Neural progenitor cell (in vitro differentiated cells): ENCODE results near the gene KIFBP. TPM values are rescaled to one million over a fixed set of nuclear protein-coding genes. Genes with fewer than 3 reads are reported as not detected.
"Not testable (repeated sequence)": the region's sequence is repeated elsewhere in the genome, so short reads cannot be mapped to it uniquely, and the experiment has no call there.

Source experiments
- DNase-seq: peaks from one replicate; pipeline ENCODE4 v3.0.0-alpha.2; 2016; ENCODE audit warnings: low spot score
- H2AFZ ChIP-seq: fragments of 200-600 bp; sonication (generic); replicated peaks from 2 replicates; pipeline ENCODE4 v1.6.1; 2016; ENCODE audit warnings: antibody characterized with exemption
- H3F3A ChIP-seq: fragments of 200-600 bp; sonication (generic); 2 replicates; pipeline ENCODE4 v1.6.1; 2016; ENCODE audit warnings: antibody characterized with exemption, low read depth
- H3K27ac ChIP-seq: fragments of 200-600 bp; sonication (generic); 2 replicates; pipeline ENCODE4 v1.5.1; 2016; ENCODE audit warnings: mild to moderate bottlenecking
- H3K27me3 ChIP-seq: fragments of 200-600 bp; sonication (generic); 2 replicates; pipeline ENCODE4 v1.6.1; 2016; ENCODE audit warnings: mild to moderate bottlenecking, moderate library complexity
- H3K36me3 ChIP-seq: fragments of 200-600 bp; sonication (generic); 2 replicates; pipeline ENCODE4 v1.5.1; 2016
- H3K4me1 ChIP-seq: fragments of 200-600 bp; sonication (generic); 2 replicates; pipeline ENCODE4 v1.6.1; 2016; ENCODE audit warnings: mixed run types
- H3K4me2 ChIP-seq: fragments of 200-600 bp; sonication (generic); 2 replicates; pipeline ENCODE4 v1.6.1; 2016
- H3K4me3 ChIP-seq: fragments of 200-600 bp; sonication (generic); 2 replicates; pipeline ENCODE4 v1.5.1; 2016
- H3K79me2 ChIP-seq: fragments of 200-600 bp; sonication (generic); 2 replicates; pipeline ENCODE4 v1.6.1; 2016; ENCODE audit warnings: low read depth
- H3K9ac ChIP-seq: fragments of 200-600 bp; sonication (generic); 2 replicates; pipeline ENCODE4 v1.6.1; 2016
- H3K9me3 ChIP-seq: fragments of 200-600 bp; sonication (generic); 2 replicates; pipeline ENCODE4 v1.5.1; 2016; ENCODE audit warnings: low read depth
- H4K20me1 ChIP-seq: fragments of 200-600 bp; sonication (generic); 2 replicates; pipeline ENCODE4 v1.6.1; 2016; ENCODE audit warnings: low read depth
- H3K27ac Mint-ChIP-seq: 3 replicates; pipeline ENCODE4 v1.8.0; 2021; ENCODE audit warnings: mixed read lengths
- H3K27me3 Mint-ChIP-seq: 2 replicates; pipeline ENCODE4 v1.8.0; 2022; ENCODE audit warnings: low read depth, mild to moderate bottlenecking, inconsistent platforms, moderate library complexity, mixed read lengths; ENCODE audit not compliant: insufficient read depth
- H3K36me3 Mint-ChIP-seq: 3 replicates; pipeline ENCODE4 v1.8.0; 2021; ENCODE audit warnings: mixed read lengths
- H3K4me1 Mint-ChIP-seq: 3 replicates; pipeline ENCODE4 v1.8.0; 2021; ENCODE audit warnings: mixed read lengths
- H3K4me3 Mint-ChIP-seq: 3 replicates; pipeline ENCODE4 v1.8.0; 2021; ENCODE audit warnings: mild to moderate bottlenecking, moderate library complexity, mixed read lengths
- H3K9me3 Mint-ChIP-seq: 3 replicates; pipeline ENCODE4 v1.8.0; 2020; ENCODE audit warnings: mixed read lengths
- EZH2 ChIP-seq: fragments of 200-600 bp; sonication (generic); IDR thresholded peaks from 2 replicates; pipeline ENCODE4 v1.6.1; 2017; ENCODE audit warnings: antibody characterized with exemption, mild to moderate bottlenecking, moderate library complexity
- EZH2phosphoT487 ChIP-seq: fragments of 200-600 bp; sonication (generic); IDR thresholded peaks from 2 replicates; pipeline ENCODE4 v1.6.1; 2017; ENCODE audit warnings: antibody characterized with exemption
- total RNA-seq: library from RNA; depleted of rRNA; stranded (reverse); fragments of >200 nt; gene quantifications from 2 replicates; pipeline ENCODE4 v1.2.3, GENCODE V29; 2015; ENCODE audit warnings: low replicate concordance
- TF ChIP-seq, protein P1 (sequence below): fragments of 200-600 bp; sonication (generic); IDR thresholded peaks from 2 replicates; pipeline ENCODE4 v1.5.1; 2017; ENCODE audit warnings: antibody characterized with exemption, mild to moderate bottlenecking

Gene KIFBP
- total RNA-seq, 1 donor from 2014 or later = 44.9 TPM

DNA sequence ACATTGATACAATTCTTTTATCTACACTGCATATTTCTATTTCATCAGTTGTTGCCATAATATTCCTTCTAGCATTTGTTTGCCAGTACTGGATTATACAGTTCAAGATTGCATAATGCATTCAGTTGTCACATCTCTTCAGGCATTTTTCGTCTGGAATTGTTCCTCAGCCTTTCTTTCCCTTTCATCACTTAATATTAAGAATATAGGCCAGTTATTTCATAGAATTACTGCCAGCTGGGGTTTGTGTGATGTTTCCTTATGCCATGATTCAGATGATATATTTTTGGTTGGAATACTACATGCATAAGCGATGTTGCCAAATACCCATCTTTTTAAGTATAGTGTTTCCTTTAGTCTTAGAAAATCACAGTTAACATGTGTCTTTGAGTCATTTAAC is 20.8 kb downstream of the KIFBP start:
- Histone ChIP-seq H3K27ac (no peak overlapping the region), H3K4me1 (no peaks in the 10 kb centered on the region), H3K4me3 (no peak overlapping the region), H3K9ac (no peak overlapping the region), H3K4me2 (no peak overlapping the region), H3K79me2 (no peaks in the 10 kb centered on the region), H3K36me3 (peaks cover 21% of the 10 kb centered on the region), H2AFZ (no peak overlapping the region), H3K27me3 (no peaks in the 10 kb centered on the region), H3K9me3 (no peaks in the 10 kb centered on the region), H3F3A (peaks cover 5% of the 10 kb centered on the region), H4K20me1 (no peaks in the 10 kb centered on the region)
- Mint-ChIP-seq H3K4me3 (no peak overlapping the region), H3K9me3 (no peaks in the 10 kb centered on the region), H3K36me3 (peaks cover 11% of the 10 kb centered on the region), H3K4me1 (no peaks in the 10 kb centered on the region), H3K27ac (no peak overlapping the region), H3K27me3 (no peaks in the 10 kb centered on the region)
- TF ChIP-seq EZH2 (no peak), EZH2phosphoT487 (no peak)
- TF ChIP-seq, protein P1, sequence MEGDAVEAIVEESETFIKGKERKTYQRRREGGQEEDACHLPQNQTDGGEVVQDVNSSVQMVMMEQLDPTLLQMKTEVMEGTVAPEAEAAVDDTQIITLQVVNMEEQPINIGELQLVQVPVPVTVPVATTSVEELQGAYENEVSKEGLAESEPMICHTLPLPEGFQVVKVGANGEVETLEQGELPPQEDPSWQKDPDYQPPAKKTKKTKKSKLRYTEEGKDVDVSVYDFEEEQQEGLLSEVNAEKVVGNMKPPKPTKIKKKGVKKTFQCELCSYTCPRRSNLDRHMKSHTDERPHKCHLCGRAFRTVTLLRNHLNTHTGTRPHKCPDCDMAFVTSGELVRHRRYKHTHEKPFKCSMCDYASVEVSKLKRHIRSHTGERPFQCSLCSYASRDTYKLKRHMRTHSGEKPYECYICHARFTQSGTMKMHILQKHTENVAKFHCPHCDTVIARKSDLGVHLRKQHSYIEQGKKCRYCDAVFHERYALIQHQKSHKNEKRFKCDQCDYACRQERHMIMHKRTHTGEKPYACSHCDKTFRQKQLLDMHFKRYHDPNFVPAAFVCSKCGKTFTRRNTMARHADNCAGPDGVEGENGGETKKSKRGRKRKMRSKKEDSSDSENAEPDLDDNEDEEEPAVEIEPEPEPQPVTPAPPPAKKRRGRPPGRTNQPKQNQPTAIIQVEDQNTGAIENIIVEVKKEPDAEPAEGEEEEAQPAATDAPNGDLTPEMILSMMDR = no peak
- DNase-seq = no peak

DNA sequence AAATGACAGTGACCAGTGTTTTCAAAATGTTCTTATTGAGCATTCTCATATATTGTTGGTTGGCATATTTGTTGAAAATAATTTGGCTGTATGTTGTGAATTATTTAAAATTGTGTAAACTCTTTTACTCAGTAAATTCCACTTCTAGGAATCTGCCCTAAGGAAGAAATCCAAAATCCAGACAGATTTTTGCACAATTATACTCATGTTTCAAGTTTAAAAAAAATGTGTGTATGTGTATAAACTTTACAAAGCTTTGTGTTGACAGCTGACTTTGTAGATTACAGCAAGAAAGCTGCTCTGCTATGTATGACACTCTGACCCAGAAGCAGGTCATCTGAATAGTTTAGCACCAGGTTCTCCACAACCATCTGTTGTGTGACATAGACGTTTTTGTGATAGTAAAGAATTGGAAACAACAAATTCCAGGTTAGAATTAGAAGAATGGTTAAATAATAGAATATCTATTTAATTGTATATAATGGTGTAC is 21.6 kb downstream of the KIFBP start:
- no peaks in the 10 kb centered on the region for H3K9me3 Mint-ChIP-seq
- no peaks in the 10 kb centered on the region for H3K4me1 Mint-ChIP-seq
- no peaks in the 10 kb centered on the region for H3K9me3 ChIP-seq
- DNase-seq = no peak
- peaks cover 5% of the 10 kb centered on the region for H3F3A ChIP-seq
- H3K27ac ChIP-seq = no peak overlapping the region
- H3K36me3 Mint-ChIP-seq = peaks cover 11% of the 10 kb centered on the region
- H3K4me2 ChIP-seq = no peak overlapping the region
- H4K20me1 ChIP-seq = no peaks in the 10 kb centered on the region
- H2AFZ ChIP-seq = no peak overlapping the region
- no peak overlapping the region for H3K9ac ChIP-seq
- no peaks in the 10 kb centered on the region for H3K27me3 ChIP-seq
- H3K4me1 ChIP-seq = no peaks in the 10 kb centered on the region
- TF ChIP-seq EZH2 (no peak), EZH2phosphoT487 (no peak)
- TF ChIP-seq, protein P1 = no peak
- H3K27me3 Mint-ChIP-seq = no peaks in the 10 kb centered on the region
- H3K36me3 ChIP-seq = peaks cover 21% of the 10 kb centered on the region
- no peak overlapping the region for H3K4me3 ChIP-seq
- no peak overlapping the region for H3K4me3 Mint-ChIP-seq
- no peak overlapping the region for H3K27ac Mint-ChIP-seq
- H3K79me2 ChIP-seq = no peaks in the 10 kb centered on the region

DNA sequence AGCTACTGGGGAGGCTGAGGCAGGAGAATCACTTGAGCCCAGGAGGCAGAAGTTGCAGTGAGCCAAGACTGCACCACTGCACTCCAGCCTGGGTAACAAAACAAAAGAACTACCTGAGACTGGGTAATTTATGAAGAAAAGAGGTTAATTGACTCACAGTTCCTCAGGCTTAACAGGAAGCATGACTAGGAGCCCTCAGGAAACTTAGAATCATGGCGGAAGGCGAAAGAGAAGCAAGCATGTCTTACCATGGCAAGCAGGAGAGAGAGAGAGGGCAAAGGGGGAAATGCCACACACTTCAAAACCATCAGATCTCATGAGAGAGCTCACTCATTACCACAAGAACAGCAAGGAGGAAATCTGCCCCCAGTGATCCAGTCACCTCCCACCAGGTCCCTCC is 24.2 kb downstream of the KIFBP start:
- not testable (repeated sequence) for H2AFZ ChIP-seq, H3K27me3 Mint-ChIP-seq, H4K20me1 ChIP-seq, H3K9me3 ChIP-seq, H3K9me3 Mint-ChIP-seq, H3F3A ChIP-seq, DNase-seq, H3K9ac ChIP-seq, H3K4me1 ChIP-seq, H3K27ac Mint-ChIP-seq, H3K36me3 ChIP-seq, H3K4me1 Mint-ChIP-seq, H3K4me3 ChIP-seq, H3K4me2 ChIP-seq, H3K4me3 Mint-ChIP-seq, H3K27me3 ChIP-seq, H3K79me2 ChIP-seq, H3K27ac ChIP-seq
- H3K36me3 Mint-ChIP-seq = peaks cover 14% of the 10 kb centered on the region

DNA sequence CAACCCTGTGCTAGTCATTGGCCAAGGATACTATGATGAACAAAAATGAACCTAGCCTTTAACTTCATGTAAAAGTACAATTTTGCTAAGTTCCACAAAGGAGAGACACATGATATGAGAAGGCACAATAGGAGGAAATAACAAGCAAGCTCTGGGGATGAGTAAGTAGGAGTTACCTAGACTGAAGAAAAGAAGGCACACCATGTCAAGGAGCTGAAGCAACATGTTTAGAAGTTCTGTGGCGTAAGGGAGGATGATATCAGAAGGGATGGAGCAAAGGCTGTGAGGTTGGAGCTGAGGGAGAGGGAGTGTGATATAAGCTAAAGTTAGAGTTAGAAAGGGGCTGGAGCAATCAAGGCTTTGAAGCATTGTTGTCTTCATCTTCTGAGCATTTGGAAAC is 25.6 kb downstream of the KIFBP start:
- H3K79me2 ChIP-seq = no peaks in the 10 kb centered on the region
- H3K4me3 ChIP-seq = no peak overlapping the region
- TF ChIP-seq EZH2phosphoT487 = no peak
- TF ChIP-seq EZH2 = no peak
- no peak overlapping the region for H2AFZ ChIP-seq
- no peak for DNase-seq
- Mint-ChIP-seq H3K27ac (no peak overlapping the region), H3K36me3 (peaks cover 19% of the 10 kb centered on the region), H3K4me3 (no peak overlapping the region), H3K27me3 (no peaks in the 10 kb centered on the region), H3K9me3 (no peaks in the 10 kb centered on the region), H3K4me1 (no peaks in the 10 kb centered on the region)
- no peaks in the 10 kb centered on the region for H3K4me1 ChIP-seq
- peaks cover 3% of the 10 kb centered on the region for H3F3A ChIP-seq
- H3K9me3 ChIP-seq = no peaks in the 10 kb centered on the region
- H3K27ac ChIP-seq = no peak overlapping the region
- no peak overlapping the region for H3K4me2 ChIP-seq
- no peak overlapping the region for H3K9ac ChIP-seq
- no peaks in the 10 kb centered on the region for H3K27me3 ChIP-seq
- no peaks in the 10 kb centered on the region for H4K20me1 ChIP-seq
- no peaks in the 10 kb centered on the region for H3K36me3 ChIP-seq
